Measurements from ENCODE around the gene PTPRN2.

DNA sequence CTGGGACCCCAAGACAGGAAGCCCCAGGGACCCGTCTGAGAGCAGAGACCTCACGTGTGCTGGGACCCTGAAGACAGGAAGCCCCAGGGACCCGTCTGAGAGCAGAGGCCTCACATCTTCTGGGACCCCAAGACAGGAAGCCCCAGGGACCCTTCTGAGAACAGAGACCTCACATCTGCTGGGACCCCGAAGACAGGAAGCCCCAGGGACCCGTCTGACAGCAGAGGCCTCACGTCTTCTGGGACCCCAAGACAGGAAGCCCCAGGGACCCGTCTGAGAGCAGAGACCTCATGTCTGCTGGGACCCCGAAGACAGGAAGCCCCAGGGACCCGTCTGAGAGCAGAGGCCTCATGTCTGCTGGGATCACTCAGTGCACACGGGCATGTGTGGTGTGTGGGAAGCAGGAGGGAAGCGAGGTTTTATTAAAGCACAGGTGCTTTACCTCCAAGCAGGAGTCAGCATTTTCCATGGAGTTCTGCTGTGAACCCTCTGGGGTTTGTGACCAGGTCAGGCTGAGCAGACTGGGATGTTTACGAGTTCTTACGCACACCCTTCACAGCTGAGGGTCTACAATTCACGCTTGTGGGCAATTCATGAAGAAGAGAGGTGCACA, 660.2 kb downstream of the PTPRN2 start:
- TF ChIP-seq, protein P1, sequence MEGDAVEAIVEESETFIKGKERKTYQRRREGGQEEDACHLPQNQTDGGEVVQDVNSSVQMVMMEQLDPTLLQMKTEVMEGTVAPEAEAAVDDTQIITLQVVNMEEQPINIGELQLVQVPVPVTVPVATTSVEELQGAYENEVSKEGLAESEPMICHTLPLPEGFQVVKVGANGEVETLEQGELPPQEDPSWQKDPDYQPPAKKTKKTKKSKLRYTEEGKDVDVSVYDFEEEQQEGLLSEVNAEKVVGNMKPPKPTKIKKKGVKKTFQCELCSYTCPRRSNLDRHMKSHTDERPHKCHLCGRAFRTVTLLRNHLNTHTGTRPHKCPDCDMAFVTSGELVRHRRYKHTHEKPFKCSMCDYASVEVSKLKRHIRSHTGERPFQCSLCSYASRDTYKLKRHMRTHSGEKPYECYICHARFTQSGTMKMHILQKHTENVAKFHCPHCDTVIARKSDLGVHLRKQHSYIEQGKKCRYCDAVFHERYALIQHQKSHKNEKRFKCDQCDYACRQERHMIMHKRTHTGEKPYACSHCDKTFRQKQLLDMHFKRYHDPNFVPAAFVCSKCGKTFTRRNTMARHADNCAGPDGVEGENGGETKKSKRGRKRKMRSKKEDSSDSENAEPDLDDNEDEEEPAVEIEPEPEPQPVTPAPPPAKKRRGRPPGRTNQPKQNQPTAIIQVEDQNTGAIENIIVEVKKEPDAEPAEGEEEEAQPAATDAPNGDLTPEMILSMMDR (IDR thresholded peaks at IDR 0.05) = no peak
- TF ChIP-seq POLR2A (IDR thresholded peaks at IDR 0.05) (no peak), POLR2AphosphoS5 (IDR thresholded peaks at IDR 0.05) (no peak)
